ENCODE results near the gene FICD.

The FICD gene

DNA sequence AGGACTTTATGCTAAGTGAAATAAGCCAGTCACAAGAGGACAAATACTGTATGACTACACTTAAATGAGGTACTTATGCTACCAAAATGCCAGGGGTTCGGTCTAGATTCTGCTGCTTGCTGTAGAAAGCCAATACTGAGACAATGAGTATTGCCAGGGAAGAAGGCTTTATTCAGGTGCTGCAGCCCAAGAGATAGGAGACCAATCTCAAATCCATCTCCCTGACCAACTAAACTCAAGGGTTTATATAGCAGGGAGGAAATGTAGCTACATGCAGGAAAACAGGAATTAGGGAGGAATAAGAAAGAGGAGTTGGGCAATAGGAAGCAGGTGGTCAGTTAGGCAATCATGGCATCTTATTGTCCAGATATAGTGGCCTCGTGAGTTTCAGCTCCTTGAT is 12.2 kb upstream of the FICD start:
- Histone ChIP-seq H2AFZ (ENCODE audit: low read length, unreplicated experiment) (no peak overlapping the region), H3K36me3 (ENCODE audit: insufficient read depth, low read length) (no peaks in the 10 kb centered on the region), H3K4me1 (ENCODE audit: control insufficient read depth, insufficient read depth, low read length, unreplicated experiment) (no peaks in the 10 kb centered on the region), H3K27me3 (ENCODE audit: insufficient read depth, low read length) (peaks cover 80% of the 10 kb centered on the region), H3K4me3 (ENCODE audit: low read depth, low read length) (no peak overlapping the region), H3K27ac (ENCODE audit: low read depth, low read length) (no peak overlapping the region), H3K79me2 (ENCODE audit: control insufficient read depth, insufficient read depth, low read length, unreplicated experiment) (no peaks in the 10 kb centered on the region)

- H3K36me3 ChIP-seq (ENCODE audit: insufficient read depth, low read length): no peaks in the 10 kb centered on the region
- no peaks in the 10 kb centered on the region for H3K4me1 ChIP-seq (ENCODE audit: control insufficient read depth, insufficient read depth, low read length, unreplicated experiment)
- H3K79me2 ChIP-seq (ENCODE audit: control insufficient read depth, insufficient read depth, low read length, unreplicated experiment): no peaks in the 10 kb centered on the region
- no peak overlapping the region for H3K27ac ChIP-seq (ENCODE audit: low read depth, low read length)
- no peak overlapping the region for H2AFZ ChIP-seq (ENCODE audit: low read length, unreplicated experiment)
- no peak overlapping the region for H3K4me3 ChIP-seq (ENCODE audit: low read depth, low read length)
- H3K27me3 ChIP-seq (ENCODE audit: insufficient read depth, low read length): peaks cover 73% of the 10 kb centered on the region
Measured at GRCh38 chr12:108505129-108505528, 9.9 kb upstream of the FICD start.

- Histone ChIP-seq H3K27me3 (ENCODE audit: insufficient read depth, low read length) (peaks cover 55% of the 10 kb centered on the region), H3K27ac (ENCODE audit: low read depth, low read length) (no peak overlapping the region), H3K4me3 (ENCODE audit: low read depth, low read length) (no peak overlapping the region), H3K79me2 (ENCODE audit: control insufficient read depth, insufficient read depth, low read length, unreplicated experiment) (no peaks in the 10 kb centered on the region), H2AFZ (ENCODE audit: low read length, unreplicated experiment) (no peak overlapping the region), H3K4me1 (ENCODE audit: control insufficient read depth, insufficient read depth, low read length, unreplicated experiment) (no peaks in the 10 kb centered on the region), H3K36me3 (ENCODE audit: insufficient read depth, low read length) (no peaks in the 10 kb centered on the region)
Measured at GRCh38 chr12:108507971-108508642, 7.0 kb upstream of the FICD start.

DNA sequence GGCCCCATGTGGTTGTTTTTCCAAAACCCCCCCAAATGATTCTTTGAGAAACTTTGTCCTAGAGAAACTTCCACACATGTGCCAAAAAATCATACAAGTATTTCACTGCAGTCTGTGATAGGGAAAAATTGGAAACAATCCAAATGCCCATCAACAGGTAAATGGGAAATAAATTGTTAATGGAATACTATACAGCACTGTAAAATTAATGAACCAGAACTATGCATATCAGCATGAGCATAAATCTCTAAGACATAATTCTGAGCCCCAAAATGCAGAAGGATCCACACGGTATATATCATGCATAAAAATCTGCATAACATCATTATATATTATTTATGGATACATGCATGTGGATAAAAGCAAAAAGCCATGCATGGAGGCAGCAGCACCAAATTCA is 5.3 kb upstream of the FICD start:
- Histone ChIP-seq H3K4me3 (ENCODE audit: low read depth, low read length) (no peak overlapping the region), H3K4me1 (ENCODE audit: control insufficient read depth, insufficient read depth, low read length, unreplicated experiment) (no peaks in the 10 kb centered on the region), H2AFZ (ENCODE audit: low read length, unreplicated experiment) (no peak overlapping the region), H3K27me3 (ENCODE audit: insufficient read depth, low read length) (peaks cover 43% of the 10 kb centered on the region), H3K79me2 (ENCODE audit: control insufficient read depth, insufficient read depth, low read length, unreplicated experiment) (no peaks in the 10 kb centered on the region), H3K27ac (ENCODE audit: low read depth, low read length) (no peak overlapping the region), H3K36me3 (ENCODE audit: insufficient read depth, low read length) (no peaks in the 10 kb centered on the region)

GRCh38 chr12:108510836-108511235 is 4.2 kb upstream of the FICD start:
- Histone ChIP-seq H3K4me3 (ENCODE audit: low read depth, low read length) (no peak overlapping the region), H3K4me1 (ENCODE audit: control insufficient read depth, insufficient read depth, low read length, unreplicated experiment) (peaks cover 2% of the 10 kb centered on the region), H2AFZ (ENCODE audit: low read length, unreplicated experiment) (no peak overlapping the region), H3K27me3 (ENCODE audit: insufficient read depth, low read length) (peaks cover 33% of the 10 kb centered on the region), H3K27ac (ENCODE audit: low read depth, low read length) (no peak overlapping the region), H3K36me3 (ENCODE audit: insufficient read depth, low read length) (no peaks in the 10 kb centered on the region), H3K79me2 (ENCODE audit: control insufficient read depth, insufficient read depth, low read length, unreplicated experiment) (no peaks in the 10 kb centered on the region)

DNA sequence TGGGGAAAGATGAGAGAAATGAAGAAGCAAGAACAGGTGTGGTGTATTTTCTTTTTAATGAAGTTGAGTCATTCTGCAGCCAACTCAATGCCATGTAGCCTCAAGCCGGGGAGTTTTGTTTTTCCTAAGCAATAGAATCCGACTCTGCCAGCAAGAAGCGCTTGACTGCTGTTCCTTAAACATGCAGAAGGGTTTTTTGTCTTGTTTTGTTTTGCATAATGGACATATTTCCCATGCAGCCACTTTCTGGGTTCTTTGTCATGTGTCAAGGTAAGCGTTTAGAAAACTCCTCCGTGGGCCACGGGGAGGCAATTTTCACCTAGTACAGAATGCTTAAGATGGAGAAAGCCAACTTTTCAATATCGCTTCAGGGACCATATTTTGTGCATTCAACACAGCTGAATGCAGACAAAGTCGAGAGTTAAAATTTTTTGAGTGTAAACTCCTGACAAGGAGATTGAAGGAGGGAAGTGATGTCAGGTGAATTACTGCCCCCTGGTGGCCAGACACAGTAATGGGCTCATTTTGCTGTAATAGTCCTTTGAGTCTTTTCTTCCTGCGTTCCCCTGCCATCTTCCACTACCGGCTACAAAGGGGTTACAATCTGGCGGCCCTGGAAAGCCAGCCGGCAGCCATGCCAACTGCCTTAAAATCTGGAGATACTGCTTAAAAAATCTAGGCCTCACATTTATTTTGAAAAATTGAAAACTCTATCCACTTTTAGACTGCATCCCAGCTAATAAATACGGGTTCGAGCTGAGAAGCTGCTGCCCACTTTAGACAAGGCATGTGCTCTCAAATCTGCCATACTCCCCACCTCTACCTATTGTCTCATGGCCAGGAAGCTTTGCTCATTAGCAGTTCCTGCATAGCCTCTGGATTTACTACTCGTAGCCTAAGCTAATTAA is 3.2 kb upstream of the FICD start:
- Histone ChIP-seq H3K27ac (ENCODE audit: low read depth, low read length) (no peak overlapping the region), H3K4me3 (ENCODE audit: low read depth, low read length) (no peak overlapping the region), H3K79me2 (ENCODE audit: control insufficient read depth, insufficient read depth, low read length, unreplicated experiment) (no peaks in the 10 kb centered on the region), H3K27me3 (ENCODE audit: insufficient read depth, low read length) (peaks cover 25% of the 10 kb centered on the region), H2AFZ (ENCODE audit: low read length, unreplicated experiment) (no peak overlapping the region), H3K36me3 (ENCODE audit: insufficient read depth, low read length) (no peaks in the 10 kb centered on the region), H3K4me1 (ENCODE audit: control insufficient read depth, insufficient read depth, low read length, unreplicated experiment) (peaks cover 6% of the 10 kb centered on the region)

- Histone ChIP-seq H3K79me2 (ENCODE audit: control insufficient read depth, insufficient read depth, low read length, unreplicated experiment) (no peaks in the 10 kb centered on the region), H3K4me3 (ENCODE audit: low read depth, low read length) (peak overlapping the region; percentile 77), H3K4me1 (ENCODE audit: control insufficient read depth, insufficient read depth, low read length, unreplicated experiment) (peaks cover 6% of the 10 kb centered on the region), H3K27ac (ENCODE audit: low read depth, low read length) (no peak overlapping the region), H3K27me3 (ENCODE audit: insufficient read depth, low read length) (peaks cover 11% of the 10 kb centered on the region; the same call in 1 of the 2 replicates), H2AFZ (ENCODE audit: low read length, unreplicated experiment) (no peak overlapping the region), H3K36me3 (ENCODE audit: insufficient read depth, low read length) (0 out of 2 replicates have a peak, but pooled peaks cover 11% of the 10 kb centered on the region)
Measured at GRCh38 chr12:108514468-108514972, 557 bp upstream of the FICD start.

- no peak overlapping the region for H3K27ac ChIP-seq (ENCODE audit: low read depth, low read length)
Measured at GRCh38 chr12:108515916-108516315, 839 bp downstream of the FICD start.

DNA sequence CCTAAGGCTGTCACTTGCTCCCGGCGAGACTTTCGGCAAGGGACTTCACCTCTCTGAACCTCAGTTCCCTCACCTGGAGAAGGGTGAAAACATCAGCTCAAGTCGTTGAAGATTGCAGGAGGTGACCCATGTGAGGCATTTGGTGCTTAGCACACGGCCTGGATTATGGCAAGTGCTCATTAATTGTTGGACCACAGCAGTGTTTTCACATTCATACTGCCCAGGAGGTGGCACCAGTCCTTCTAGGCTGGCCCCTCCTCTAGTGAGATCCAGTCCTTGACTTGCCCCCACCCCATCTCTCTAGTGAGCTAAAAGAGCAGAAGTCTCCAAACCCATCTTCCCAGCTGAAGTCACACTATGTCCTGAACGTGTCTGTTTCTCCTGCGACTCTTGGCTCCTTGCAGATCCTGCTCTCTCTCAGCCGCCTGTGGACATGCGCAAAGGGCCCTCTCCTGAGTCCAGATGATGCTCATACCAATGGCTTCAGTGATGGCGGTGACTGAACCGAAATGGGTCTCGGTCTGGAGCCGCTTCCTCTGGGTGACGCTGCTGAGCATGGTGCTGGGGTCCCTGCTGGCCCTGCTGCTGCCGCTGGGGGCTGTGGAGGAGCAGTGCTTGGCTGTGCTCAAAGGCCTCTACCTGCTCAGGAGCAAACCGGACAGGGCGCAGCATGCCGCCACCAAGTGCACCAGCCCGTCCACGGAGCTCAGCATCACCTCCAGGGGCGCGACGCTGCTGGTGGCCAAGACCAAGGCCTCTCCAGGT is 1.6 kb downstream of the FICD start:
- Histone ChIP-seq H3K4me3 (ENCODE audit: low read depth, low read length) (no peak overlapping the region), H3K79me2 (ENCODE audit: control insufficient read depth, insufficient read depth, low read length, unreplicated experiment) (no peaks in the 10 kb centered on the region), H3K27me3 (ENCODE audit: insufficient read depth, low read length) (peaks cover 6% of the 10 kb centered on the region; the same call in 1 of the 2 replicates), H3K27ac (ENCODE audit: low read depth, low read length) (no peak overlapping the region), H2AFZ (ENCODE audit: low read length, unreplicated experiment) (no peak overlapping the region), H3K4me1 (ENCODE audit: control insufficient read depth, insufficient read depth, low read length, unreplicated experiment) (peaks cover 6% of the 10 kb centered on the region), H3K36me3 (ENCODE audit: insufficient read depth, low read length) (peaks cover 27% of the 10 kb centered on the region)

More at GRCh38 chr12:108515916-108516315, 839 bp downstream of the FICD start:
- H3K27me3 ChIP-seq (ENCODE audit: insufficient read depth, low read length): peaks cover 10% of the 10 kb centered on the region; the same call in 1 of the 2 replicates
- H3K36me3 ChIP-seq (ENCODE audit: insufficient read depth, low read length): peaks cover 19% of the 10 kb centered on the region; the same call in 1 of the 2 replicates
- H3K79me2 ChIP-seq (ENCODE audit: control insufficient read depth, insufficient read depth, low read length, unreplicated experiment): no peaks in the 10 kb centered on the region
- H2AFZ ChIP-seq (ENCODE audit: low read length, unreplicated experiment): no peak overlapping the region
- H3K4me3 ChIP-seq (ENCODE audit: low read depth, low read length): peak overlapping the region; percentile 77
- H3K4me1 ChIP-seq (ENCODE audit: control insufficient read depth, insufficient read depth, low read length, unreplicated experiment): peaks cover 6% of the 10 kb centered on the region
